ENCODE results near the gene NTNG1. TPM values are rescaled to one million over a fixed set of nuclear protein-coding genes. Genes with fewer than 3 reads are reported as not detected.

NTNG1 gene
- total RNA-seq, 1 donor from 2014 or later = 0.38 TPM

DNA sequence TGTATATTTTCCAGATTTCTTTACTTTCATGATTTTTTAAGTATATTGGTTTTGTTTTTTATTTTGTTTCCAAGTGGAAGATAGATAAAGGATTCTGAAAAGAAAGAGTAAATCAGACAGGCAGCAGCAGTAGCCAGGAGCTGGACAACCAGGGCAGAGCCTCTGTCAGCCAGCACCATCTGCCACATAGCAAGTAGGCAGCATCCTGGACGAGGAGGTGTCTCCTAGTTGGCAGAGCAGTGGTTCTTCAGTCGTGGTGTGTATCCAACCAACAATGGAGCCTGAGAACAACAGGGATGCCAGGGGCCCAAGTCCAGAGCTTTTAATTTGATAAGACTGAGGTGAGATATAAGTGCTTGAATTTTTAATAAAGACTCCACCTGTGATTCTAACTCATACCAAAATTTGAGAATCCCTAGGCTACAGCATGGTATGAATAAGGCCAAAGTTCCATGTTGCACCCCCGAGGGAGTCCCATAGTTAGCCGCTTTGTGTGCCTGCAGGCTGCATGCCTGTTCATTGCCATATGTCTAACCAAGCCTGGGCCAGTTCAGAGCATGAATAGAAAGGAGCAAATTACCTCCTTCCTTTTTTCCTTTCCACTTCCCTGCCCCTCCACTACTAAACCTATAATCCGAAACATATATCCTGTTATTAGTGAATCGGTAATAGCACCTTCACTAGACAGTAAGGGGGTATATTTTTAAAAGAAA, 153.2 kb downstream of the NTNG1 start:
- intact Hi-C loops (cut with DNase I) = no loop called here
- no peak for ATAC-seq
- no peak for DNase-seq (ENCODE audit: missing footprints)

DNA sequence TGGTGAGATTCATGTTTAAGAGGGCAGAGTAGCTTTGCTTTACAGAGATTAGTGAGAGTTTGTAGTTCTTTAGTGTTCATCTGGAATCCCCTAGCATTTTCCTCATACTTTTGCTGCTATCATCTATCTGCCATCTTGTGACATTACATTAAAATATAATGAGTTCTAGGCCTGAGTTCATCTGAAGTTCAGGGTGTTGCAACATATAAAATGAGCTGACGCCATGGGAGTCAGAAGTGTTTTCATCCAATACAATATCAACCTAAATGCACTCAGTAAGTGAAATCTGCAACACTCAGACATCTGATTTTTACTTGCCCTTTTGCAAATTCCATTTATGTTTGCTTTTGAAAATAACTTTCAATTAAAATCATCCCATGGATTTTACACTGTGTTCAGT, 153.8 kb downstream of the NTNG1 start:
- ATAC-seq = no peak
- DNase-seq (ENCODE audit: missing footprints) = no peak
- intact Hi-C loops (cut with DNase I) = no loop called here

DNA sequence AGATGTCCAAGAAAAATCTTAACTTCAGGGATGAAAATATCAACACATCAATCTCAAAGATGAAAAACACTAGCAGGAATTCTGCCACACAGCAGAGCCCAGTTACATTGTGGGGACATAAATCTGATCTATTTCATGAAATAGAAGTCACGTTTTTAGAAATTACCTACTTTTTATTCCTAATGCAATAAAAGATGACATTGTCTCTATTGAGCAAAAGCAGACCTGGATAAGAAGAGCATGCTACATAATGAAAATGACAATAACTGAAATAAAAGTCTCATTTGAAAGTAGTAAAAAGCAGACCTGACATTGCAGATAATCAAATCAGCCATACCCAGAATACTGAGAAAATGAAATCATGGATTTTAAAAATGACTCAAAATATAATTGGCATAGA, 156.8 kb downstream of the NTNG1 start:
- DNase-seq (ENCODE audit: missing footprints) (no peak), ATAC-seq (no peak)
- intact Hi-C loops (cut with DNase I) = no loop called here

GRCh38 chr1:107298526-107298925, 157.7 kb downstream of the NTNG1 start:
- DNase-seq (ENCODE audit: missing footprints) = no peak
- intact Hi-C loops (cut with DNase I) = no loop called here
- no peak for ATAC-seq

DNA sequence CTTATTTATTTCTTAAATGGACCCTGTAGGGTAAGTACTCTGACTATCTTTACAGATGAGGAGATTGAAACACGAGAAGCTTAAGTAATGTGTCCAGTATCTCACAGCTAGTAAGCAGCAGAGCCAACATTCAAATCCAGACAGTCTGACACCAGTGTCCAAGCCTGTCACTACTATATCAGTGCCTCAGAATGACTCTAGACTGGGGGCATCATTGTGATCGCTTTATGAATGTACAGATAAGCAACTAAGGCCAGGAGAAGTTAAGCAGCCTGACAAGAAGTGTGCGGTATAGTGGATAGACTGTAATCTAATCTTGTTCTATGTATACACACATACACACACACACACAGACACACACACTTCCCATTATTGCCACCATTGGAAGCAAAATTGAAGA, 158.7 kb downstream of the NTNG1 start:
- ATAC-seq (no peak), DNase-seq (ENCODE audit: missing footprints) (no peak)
- intact Hi-C loops (cut with DNase I) = no loop called here

DNA sequence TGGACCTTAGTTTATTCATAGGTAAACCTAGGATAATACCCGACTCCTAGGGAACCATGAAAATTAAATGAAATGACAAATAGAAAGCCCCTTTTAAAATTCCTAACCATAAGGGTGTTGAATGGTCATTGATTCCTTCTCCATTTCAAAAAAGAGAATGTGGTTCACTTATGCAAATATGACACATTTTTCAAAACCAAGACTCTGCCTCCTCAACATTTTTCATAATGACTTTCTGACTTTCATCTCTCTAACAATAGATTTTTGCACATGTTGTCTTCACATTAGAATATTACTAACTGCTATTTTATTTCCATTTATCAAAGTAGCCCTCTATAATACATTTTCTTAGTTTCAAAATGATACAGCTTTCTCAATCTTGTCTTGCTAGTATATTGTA, 169.1 kb downstream of the NTNG1 start:
- ATAC-seq (no peak), DNase-seq (ENCODE audit: missing footprints) (no peak)
- intact Hi-C loops (cut with DNase I) = no loop called here

GRCh38 chr1:107315652-107316051, 174.8 kb downstream of the NTNG1 start:
- DNase-seq (ENCODE audit: missing footprints) (no peak), ATAC-seq (no peak)
- intact Hi-C loops (cut with DNase I) = no loop called here

DNA sequence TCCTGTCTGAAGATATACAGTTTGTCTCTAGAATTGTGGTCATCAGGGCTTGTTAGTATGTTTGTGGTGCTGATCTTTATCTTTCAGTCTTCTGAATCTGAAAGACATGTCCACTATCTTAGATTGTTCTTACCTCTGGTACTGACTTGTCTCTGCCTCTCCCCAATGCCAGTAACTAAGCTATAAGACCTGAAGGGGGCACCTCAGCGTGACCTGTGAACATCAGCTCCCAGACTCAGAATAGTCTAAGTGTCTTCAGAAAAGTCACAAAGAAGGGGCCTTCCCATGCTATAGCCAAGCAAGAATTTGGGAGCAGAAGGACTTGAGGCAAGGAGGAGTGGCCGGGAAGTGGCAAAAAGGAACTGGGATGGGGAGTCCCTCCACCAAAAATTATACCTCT, 178.1 kb downstream of the NTNG1 start:
- intact Hi-C loops (cut with DNase I) = no loop called here
- ATAC-seq (no peak), DNase-seq (ENCODE audit: missing footprints) (no peak)

DNA sequence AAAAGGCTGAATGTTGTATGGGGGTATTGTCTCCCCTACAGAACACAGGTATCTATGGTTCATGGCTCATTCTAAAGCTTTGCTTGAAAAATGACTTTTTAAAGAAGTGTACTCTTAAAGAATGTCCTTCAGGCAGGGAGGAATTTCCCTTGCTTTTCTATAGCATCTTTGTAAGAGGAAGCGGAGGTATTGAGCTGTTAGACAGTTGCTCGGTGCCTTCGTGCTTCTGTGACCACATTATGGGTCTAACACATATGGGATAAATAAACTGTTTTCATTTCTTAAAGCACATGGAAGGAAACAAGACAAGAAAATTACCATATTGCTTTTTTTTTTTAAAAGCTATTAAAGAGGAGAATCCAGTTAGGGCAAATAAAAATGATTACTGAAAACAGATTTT, 182.9 kb downstream of the NTNG1 start:
- DNase-seq (ENCODE audit: missing footprints) = no peak
- ATAC-seq = no peak
- intact Hi-C loops (cut with DNase I) = no loop called here

DNA sequence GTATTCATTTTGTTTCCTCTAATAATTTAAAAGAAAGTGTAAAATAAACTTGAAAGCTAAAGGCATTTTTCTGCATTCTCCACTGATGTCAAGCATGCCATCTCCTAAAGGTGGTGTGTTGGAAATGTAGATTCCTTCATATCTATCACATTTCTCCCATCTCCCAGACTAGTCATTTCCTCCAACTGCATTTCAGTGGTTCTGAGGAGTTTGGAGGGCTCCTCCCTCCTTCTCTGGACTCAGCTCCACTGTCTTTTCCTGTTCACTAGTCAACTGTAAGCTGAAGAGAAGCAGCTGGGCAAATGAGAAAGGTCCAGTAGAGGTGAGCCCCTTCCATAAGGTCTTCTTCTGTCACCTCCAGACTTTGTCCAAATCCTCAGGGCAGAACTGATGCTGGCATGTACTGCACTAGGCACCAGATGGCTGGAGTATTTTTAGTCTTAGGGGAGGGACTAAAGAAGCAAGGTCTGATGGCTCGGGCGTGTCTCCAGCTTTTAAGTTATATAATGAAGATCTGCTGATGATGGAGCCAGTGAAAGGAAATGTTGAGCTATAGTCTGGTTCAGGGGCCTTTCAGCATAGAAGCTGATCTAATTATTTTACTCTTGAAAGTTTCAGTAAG, 186.1 kb downstream of the NTNG1 start:
- DNase-seq (ENCODE audit: missing footprints) (no peak), ATAC-seq (no peak)
- intact Hi-C loops (cut with DNase I) = no loop called here

GRCh38 chr1:107327446-107327845, 186.6 kb downstream of the NTNG1 start:
- no peak for ATAC-seq
- intact Hi-C loops (cut with DNase I) = no loop called here
- DNase-seq (ENCODE audit: missing footprints) = no peak

DNA sequence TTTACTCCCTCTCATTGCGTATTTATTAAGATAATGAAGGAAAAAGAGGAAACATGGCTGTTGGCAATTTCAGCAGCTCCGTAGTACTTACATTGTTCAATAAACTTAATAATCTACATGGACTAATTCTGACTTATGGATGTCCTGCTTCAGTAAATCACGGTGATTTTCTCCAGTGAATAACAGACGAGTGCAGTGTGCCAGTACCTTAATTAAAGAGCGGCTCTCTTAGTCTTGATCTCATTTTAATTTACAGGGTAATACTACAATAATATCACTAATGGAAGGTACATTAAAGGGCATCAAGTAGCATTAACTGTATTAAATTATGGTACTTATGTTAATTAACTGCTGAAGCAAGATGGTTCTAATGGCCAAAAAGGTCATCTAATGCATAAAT, 187.2 kb downstream of the NTNG1 start:
- intact Hi-C loops (cut with DNase I) = no loop called here
- ATAC-seq (no peak), DNase-seq (ENCODE audit: missing footprints) (no peak)

GRCh38 chr1:107339775-107340174, 198.9 kb downstream of the NTNG1 start:
- intact Hi-C loops (cut with DNase I) = no loop called here
- DNase-seq (ENCODE audit: missing footprints) = no peak
- no peak for ATAC-seq

GRCh38 chr1:107342316-107342715, 201.5 kb downstream of the NTNG1 start:
- ATAC-seq (no peak), DNase-seq (ENCODE audit: missing footprints) (no peak)
- intact Hi-C loops (cut with DNase I) = no loop called here

DNA sequence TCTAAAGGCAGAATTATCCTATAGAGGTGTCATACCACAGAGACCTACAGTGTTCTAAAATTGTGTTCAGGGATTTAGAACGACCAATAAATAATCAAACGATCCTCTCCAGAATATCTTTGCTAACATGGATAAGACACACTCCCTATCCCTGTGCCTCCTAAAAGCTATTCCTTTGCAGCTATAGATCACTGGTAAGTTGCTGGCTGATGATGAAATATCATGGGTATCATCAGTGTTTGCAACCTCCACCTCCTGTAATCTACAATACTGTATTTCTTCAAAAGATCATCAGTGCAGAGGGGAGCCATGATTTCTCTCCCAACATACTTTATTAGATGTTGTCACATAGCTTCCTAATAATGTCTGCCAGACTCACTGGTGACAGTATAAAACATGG, 201.9 kb downstream of the NTNG1 start:
- DNase-seq (ENCODE audit: missing footprints) = no peak
- no peak for ATAC-seq
- intact Hi-C loops (cut with DNase I) = no loop called here

DNA sequence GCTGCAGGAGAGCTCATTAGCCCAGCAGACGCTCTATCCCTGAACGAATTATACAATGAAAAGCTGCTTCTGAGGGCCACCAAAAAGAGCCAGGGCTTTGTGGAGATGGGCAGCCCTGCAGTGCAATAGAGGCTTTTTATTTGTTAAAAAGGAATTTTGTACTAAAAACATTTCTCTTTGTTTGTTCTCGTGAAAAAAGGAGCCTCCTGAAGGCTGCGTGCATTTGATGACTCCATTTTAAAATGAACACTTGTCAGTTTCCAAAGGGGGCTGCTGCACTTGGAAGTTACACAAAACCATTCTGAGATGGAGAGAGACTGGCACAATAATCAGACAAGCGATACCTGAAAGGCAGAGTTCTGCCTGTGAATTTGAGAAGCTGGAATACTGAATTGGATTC, 202.8 kb downstream of the NTNG1 start:
- no peak for ATAC-seq
- DNase-seq (ENCODE audit: missing footprints) = no peak
- intact Hi-C loops (cut with DNase I) = no loop called here

DNA sequence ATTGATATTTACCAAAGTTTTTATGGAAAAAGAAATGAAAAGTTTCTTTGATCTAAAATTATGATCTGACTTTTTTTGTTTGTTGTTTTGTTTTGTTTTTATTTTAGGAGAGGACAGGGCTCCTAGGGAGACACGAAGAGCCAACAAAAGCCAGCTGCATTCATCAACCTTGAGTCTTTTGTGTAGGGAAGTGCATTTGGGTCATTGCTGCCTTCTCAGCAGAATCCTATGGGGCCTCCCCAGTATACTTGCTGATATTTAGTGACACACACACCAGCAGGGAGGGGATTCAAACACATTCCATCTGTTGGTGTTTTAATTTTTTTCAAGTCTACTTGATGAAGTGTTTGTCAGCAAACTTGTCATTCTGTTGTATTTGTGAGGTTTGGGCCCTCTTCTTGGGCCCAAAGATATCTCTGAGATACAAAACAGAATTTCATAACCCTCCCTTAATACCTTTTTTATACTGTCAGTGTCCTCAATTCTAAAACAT, 203.5 kb downstream of the NTNG1 start:
- ATAC-seq (no peak), DNase-seq (ENCODE audit: missing footprints) (no peak)
- intact Hi-C loops (cut with DNase I) = no loop called here

DNA sequence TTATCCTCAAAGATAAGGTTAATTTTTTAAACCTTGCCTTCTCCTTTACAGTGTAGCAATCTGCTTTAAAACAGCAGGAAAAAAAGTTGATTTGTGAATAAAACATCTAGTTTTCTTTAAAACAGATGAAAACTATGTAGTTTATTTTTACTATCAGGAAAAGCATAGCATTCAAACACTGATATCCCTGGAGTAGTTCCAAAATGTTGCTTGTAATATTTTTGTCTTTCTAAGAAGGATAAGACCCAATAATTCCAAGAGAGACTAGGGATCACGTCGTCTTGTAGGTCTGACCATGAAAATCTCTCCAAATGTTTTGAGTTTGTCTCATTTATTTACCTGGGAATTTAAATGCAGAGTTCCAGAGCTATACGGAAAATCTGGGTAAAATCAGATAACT, 204.0 kb downstream of the NTNG1 start:
- ATAC-seq (no peak), DNase-seq (ENCODE audit: missing footprints) (no peak)
- intact Hi-C loops (cut with DNase I) = no loop called here

- no peak for DNase-seq (ENCODE audit: missing footprints)
- intact Hi-C loops (cut with DNase I) = no loop called here
- no peak for ATAC-seq
These were observed 212.0 kb downstream of the NTNG1 start for GRCh38 chr1:107352850-107353249.

- ATAC-seq = no peak
- intact Hi-C loops (cut with DNase I) = no loop called here
These were observed 216.5 kb downstream of the NTNG1 start for GRCh38 chr1:107357376-107357775.

More at GRCh38 chr1:107357376-107357775, 216.5 kb downstream of the NTNG1 start:
- no peak for DNase-seq (ENCODE audit: missing footprints)

Measured in Right ventricle myocardium inferior (tissue), 1 donor.